H1 (cell line): Measurements from ENCODE around the gene DCPS. TPM values are rescaled to one million over a fixed set of nuclear protein-coding genes. Genes with fewer than 3 reads are reported as not detected.

Source experiments
- CTCF ChIA-PET: fragments of 300-600 bp; sonication (Branson Sonifier 250); formaldehyde crosslinking; loops from one replicate; lab custom pipeline; 2021; ENCODE audit not compliant: partially characterized antibody; lab: Charles Lee
- POLR2A ChIA-PET: fragments of 300-600 bp; sonication (Branson Sonifier 250); formaldehyde crosslinking; loops from one replicate; lab custom pipeline; 2021; ENCODE audit warnings: inconsistent platforms; ENCODE audit not compliant: partially characterized antibody; lab: Charles Lee
- DNase-seq, 2 experiments: peaks; one replicate each; pipeline versions ENCODE4 v3.0.0 to v3.0.0-alpha.2; 2010 to 2022; ENCODE audit warnings: low spot score in 2 of 2, low read depth in 1 of 2, mixed read lengths in 1 of 2
- FAIRE-seq: peaks from 2 replicates; lab custom pipeline; 2011; peaks lifted over from hg19 to GRCh38; lab: Jason Lieb, UNC
- H2AFZ ChIP-seq: 2 replicates; pipeline ENCODE4 v1.8.1; 2012; ENCODE audit warnings: low read length, inconsistent platforms
- H2AK5ac ChIP-seq: 2 replicates; pipeline ENCODE4 v1.6.1; 2013; ENCODE audit warnings: low read depth, low read length
- H2BK120ac ChIP-seq: replicated peaks from 2 replicates; pipeline ENCODE3; 2013; ENCODE audit warnings: low read depth, low read length, inconsistent platforms
- H2BK12ac ChIP-seq: 2 replicates; pipeline ENCODE4 v1.6.1; 2013; ENCODE audit warnings: low read depth, low read length
- H2BK15ac ChIP-seq: 2 replicates; pipeline ENCODE4 v1.6.1; 2013; ENCODE audit warnings: low read length
- H2BK20ac ChIP-seq: 2 replicates; pipeline ENCODE4 v1.6.1; 2013; ENCODE audit warnings: low read length
- H2BK5ac ChIP-seq: 2 replicates; pipeline ENCODE4 v1.6.1; 2013; ENCODE audit warnings: low read depth, low read length
- H3K14ac ChIP-seq: 2 replicates; pipeline ENCODE4 v1.6.1; 2013; ENCODE audit warnings: inconsistent platforms; ENCODE audit not compliant: insufficient read length
- H3K18ac ChIP-seq: 2 replicates; pipeline ENCODE4 v1.6.1; 2013; ENCODE audit warnings: low read length; ENCODE audit errors: extremely low read depth
- H3K23ac ChIP-seq: 2 replicates; pipeline ENCODE4 v1.6.1; 2013; ENCODE audit warnings: inconsistent platforms; ENCODE audit not compliant: insufficient read length
- H3K23me2 ChIP-seq: 2 replicates; pipeline ENCODE4 v1.6.1; 2013; ENCODE audit warnings: low read depth, low read length
- H3K27ac ChIP-seq: 2 replicates; pipeline ENCODE4 v1.6.1; 2011; ENCODE audit warnings: low read depth, low read length, inconsistent platforms
- H3K27me3 ChIP-seq, 4 experiments: replicated peaks in 1 of 4; 1 replicate in 1 of 4; 2 replicates in 3 of 4; pipeline versions ENCODE4 v1.6.1 to v1.8.1; 2011 to 2013; ENCODE audit warnings: low read length in 3 of 4, mild to moderate bottlenecking in 3 of 4, inconsistent platforms in 2 of 4, mixed read lengths in 2 of 4, moderate library complexity in 1 of 4; ENCODE audit not compliant: control insufficient read depth in 3 of 4, insufficient read depth in 3 of 4; ENCODE audit errors: extremely low read depth in 1 of 4
- H3K36me3 ChIP-seq, 4 experiments: 2 replicates each; pipeline versions ENCODE4 v1.6.1 to v1.8.1; 2011 to 2013; ENCODE audit warnings: mild to moderate bottlenecking in 4 of 4, low read length in 3 of 4, moderate library complexity in 2 of 4, control low read depth in 1 of 4, inconsistent platforms in 1 of 4; ENCODE audit not compliant: insufficient read depth in 4 of 4, control insufficient read depth in 2 of 4
- H3K4ac ChIP-seq: replicated peaks from 2 replicates; pipeline ENCODE3; 2013; ENCODE audit warnings: low read length, low read depth, mixed read lengths, inconsistent platforms; ENCODE audit not compliant: insufficient read length
- H3K4me1 ChIP-seq, 4 experiments: replicated peaks in 1 of 4; 1 replicate in 1 of 4; 2 replicates in 3 of 4; pipeline versions ENCODE4 v1.6.1 to v1.8.1; 2011 to 2013; ENCODE audit warnings: low read length in 3 of 4, inconsistent platforms in 2 of 4, mixed read lengths in 1 of 4; ENCODE audit not compliant: insufficient read depth in 4 of 4, control insufficient read depth in 3 of 4
- H3K4me2 ChIP-seq, 2 experiments: 2 replicates each; pipeline versions ENCODE4 v1.6.1 to v1.8.1; 2011 to 2013; ENCODE audit warnings: low read depth in 2 of 2, low read length in 2 of 2, control low read depth in 1 of 2, inconsistent platforms in 1 of 2, mild to moderate bottlenecking in 1 of 2; ENCODE audit not compliant: insufficient read depth in 1 of 2
- H3K4me3 ChIP-seq, 4 experiments: fragments of 200-600, 300-600 bp in 1 of 4; sonication (generic), shearing (Covaris generic), sonication (Bioruptor Twin) in 1 of 4; 2 replicates each; pipeline versions ENCODE4 v1.5.1 to v1.8.1; 2011 to 2016; ENCODE audit warnings: low read length in 4 of 4, low read depth in 3 of 4, control low read depth in 2 of 4, inconsistent platforms in 2 of 4, mild to moderate bottlenecking in 2 of 4, mixed read lengths in 1 of 4, moderate library complexity in 1 of 4; ENCODE audit not compliant: insufficient read depth in 2 of 4; ENCODE audit errors: extremely low read depth in 1 of 4
- H3K56ac ChIP-seq: replicated peaks from 2 replicates; pipeline ENCODE3; 2013; ENCODE audit warnings: low read depth, mild to moderate bottlenecking, mixed read lengths, low read length, inconsistent platforms; ENCODE audit not compliant: insufficient read length
- H3K79me1 ChIP-seq: 2 replicates; pipeline ENCODE4 v1.6.1; 2013; ENCODE audit warnings: low read depth, low read length, control low read depth
- H3K79me2 ChIP-seq, 2 experiments: 2 replicates each; pipeline versions ENCODE4 v1.6.1 to v1.8.1; 2012 to 2013; ENCODE audit warnings: low read length in 2 of 2, mild to moderate bottlenecking in 2 of 2, inconsistent platforms in 1 of 2; ENCODE audit not compliant: insufficient read depth in 2 of 2, control insufficient read depth in 1 of 2
- H3K9ac ChIP-seq, 4 experiments: replicated peaks in 1 of 4; 1 replicate in 1 of 4; 2 replicates in 3 of 4; pipeline versions ENCODE4 v1.6.1 to v1.8.1; 2011 to 2013; ENCODE audit warnings: low read depth in 3 of 4, low read length in 3 of 4, control low read depth in 2 of 4, mild to moderate bottlenecking in 2 of 4, moderate library complexity in 2 of 4, inconsistent platforms in 1 of 4; ENCODE audit errors: extremely low read depth in 1 of 4
- H3K9me3 ChIP-seq, 2 experiments: 2 replicates each; pipeline versions ENCODE4 v1.6.1 to v1.8.1; 2012 to 2013; ENCODE audit warnings: mild to moderate bottlenecking in 2 of 2, moderate library complexity in 2 of 2, control low read depth in 1 of 2, inconsistent platforms in 1 of 2, low read depth in 1 of 2, low read length in 1 of 2, mixed read lengths in 1 of 2; ENCODE audit not compliant: insufficient read depth in 2 of 2
- H4K20me1 ChIP-seq, 2 experiments: replicated peaks in 1 of 2; 2 replicates each; pipeline versions ENCODE3 to v1.8.1; 2011 to 2013; ENCODE audit warnings: inconsistent platforms in 2 of 2, low read length in 2 of 2, mild to moderate bottlenecking in 1 of 2; ENCODE audit not compliant: insufficient read depth in 2 of 2, control insufficient read depth in 1 of 2
- H4K5ac ChIP-seq: 2 replicates; pipeline ENCODE4 v1.6.1; 2013; ENCODE audit warnings: low read length, low read depth, mixed read lengths, inconsistent platforms; ENCODE audit not compliant: insufficient read length
- H4K8ac ChIP-seq: 2 replicates; pipeline ENCODE4 v1.8.0; 2013; ENCODE audit warnings: mild to moderate bottlenecking, moderate library complexity, low read length, inconsistent platforms; ENCODE audit not compliant: insufficient read depth; ENCODE audit errors: extremely low read depth
- H4K91ac ChIP-seq: replicated peaks from 2 replicates; pipeline ENCODE3; 2013; ENCODE audit warnings: low read length, mixed read lengths, inconsistent platforms; ENCODE audit not compliant: insufficient read length
- BACH1 ChIP-seq: IDR thresholded peaks from 2 replicates; pipeline ENCODE4 v1.6.1; 2012; ENCODE audit warnings: low read length, improper control_type of control experiment
- CREB1 ChIP-seq: IDR thresholded peaks from 2 replicates; pipeline ENCODE4 v1.6.1; 2012; ENCODE audit warnings: inconsistent platforms
- EZH2 ChIP-seq: fragments of 200-600 bp; sonication (generic); IDR thresholded peaks from 2 replicates; pipeline ENCODE4 v1.7.1; 2012; ENCODE audit warnings: low read depth, mild to moderate bottlenecking, moderate library complexity, low read length, inconsistent platforms; ENCODE audit not compliant: severe bottlenecking
- NANOG ChIP-seq: IDR thresholded peaks from 2 replicates; pipeline ENCODE4 v1.6.1; 2011; ENCODE audit warnings: low read length, low read depth, mild to moderate bottlenecking, inconsistent platforms; ENCODE audit not compliant: insufficient read depth, poor library complexity, severe bottlenecking
- POLR2A ChIP-seq, 2 experiments: IDR thresholded peaks; 1 replicate in 1 of 2; 2 replicates in 1 of 2; pipeline ENCODE4 v1.6.1; 2011; ENCODE audit warnings: low read depth in 2 of 2, low read length in 2 of 2, mild to moderate bottlenecking in 2 of 2; ENCODE audit errors: control extremely low read depth in 1 of 2
- RAD21 ChIP-seq, 2 experiments: IDR thresholded peaks in 1 of 2; conservative IDR thresholded peaks in 1 of 2; 2 replicates each; pipeline ENCODE4 v1.6.1; 2011; ENCODE audit warnings: low read depth in 2 of 2, low read length in 2 of 2, improper control_type of control experiment in 1 of 2, inconsistent platforms in 1 of 2, mild to moderate bottlenecking in 1 of 2, moderate library complexity in 1 of 2
- YY1 ChIP-seq: IDR thresholded peaks from 2 replicates; pipeline ENCODE4 v1.6.1; 2011; ENCODE audit warnings: low read depth, mild to moderate bottlenecking, low read length
- WGBS, 2 experiments: shearing (Covaris generic) in 1 of 2; methylation state at CpG; one replicate each; pipeline versions ENCODE4 v1.1.6 to v1.1.7; 2013 to 2015; ENCODE audit warnings: low lambda C conversion rate in 2 of 2, mixed read lengths in 2 of 2, inconsistent platforms in 1 of 2, low coverage in 1 of 2, missing lambda C conversion rate in 1 of 2; ENCODE audit not compliant: insufficient replicate concordance in 2 of 2, insufficient coverage in 1 of 2, insufficient read length in 1 of 2; ENCODE audit errors: extremely low coverage in 1 of 2, missing lambda C conversion rate in 1 of 2; 5-methylcytosine and 5-hydroxymethylcytosine counted together
- polyA plus RNA-seq, 7 experiments: library from polyadenylated mRNA; depleted of rRNA in 3 of 7; stranded (reverse) in 5 of 7; unstranded in 2 of 7; fragments of >200 nt in 5 of 7; fragments of 200-250 nt in 2 of 7; gene quantifications; 1 replicate in 5 of 7; 2 replicates in 1 of 7; 4 replicates in 1 of 7; pipeline versions ENCODE4 v1.2.1 to v1.2.3, GENCODE V29; 2011 to 2013; ENCODE audit warnings: missing spikeins in 2 of 7, mixed read lengths in 2 of 7
- total RNA-seq: library from RNA; stranded (reverse); fragmentation: NEBNext Ultra II Directional; extraction: Animal tissue kit (Norgen Biotek cat#: 25700); gene quantifications from 2 replicates; pipeline ENCODE4 v1.2.1, GENCODE V29; 2021

The DCPS gene
- total and polyA plus RNA-seq, 2 of the 8 experiments (the other 6 are each of a cell fraction or from before 2014, with no cell fraction given), result 24.6 to 55.2 TPM

DNA sequence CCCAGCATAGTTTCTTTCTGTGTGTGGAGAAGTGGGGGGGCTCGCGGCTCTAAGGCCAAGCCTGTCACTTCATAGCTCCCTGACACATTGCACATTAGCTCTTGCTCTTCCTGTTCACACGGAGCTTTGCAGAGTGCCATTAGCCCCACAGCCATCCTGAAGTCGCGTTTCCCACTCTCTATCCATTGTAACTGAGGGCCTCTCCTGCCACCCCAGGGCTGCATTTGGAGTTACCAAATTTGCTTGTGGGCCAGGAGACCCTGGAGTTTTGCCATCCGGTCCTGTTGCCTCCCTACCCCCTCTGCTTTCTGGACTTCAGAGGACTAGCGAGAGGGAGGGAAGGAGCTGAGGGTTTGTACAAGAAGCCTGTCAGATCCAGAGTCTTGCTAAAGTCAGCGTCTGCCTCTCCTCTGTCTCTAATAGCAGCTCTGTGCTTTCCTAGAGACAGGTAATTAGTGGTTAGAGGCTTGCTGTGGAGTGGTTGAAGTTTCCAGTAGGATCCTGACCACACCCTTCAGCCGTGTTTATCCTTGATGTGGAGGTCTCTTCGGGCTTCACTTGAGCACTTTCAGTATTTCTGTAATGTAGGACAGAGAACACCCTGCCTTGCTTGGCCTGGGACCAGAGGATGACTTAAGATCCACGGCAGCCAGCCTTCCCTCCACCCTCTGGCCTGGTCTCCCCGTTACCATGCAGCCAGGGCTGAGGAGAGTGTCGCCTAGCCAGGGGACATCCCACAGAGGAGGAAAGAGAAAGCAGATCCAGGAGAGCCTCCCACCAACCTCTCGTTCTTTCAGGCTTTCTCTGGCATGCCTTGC, 14.1 kb downstream of the DCPS start:
- Histone ChIP-seq H2AFZ (no peak overlapping the region), H3K18ac (no peak overlapping the region), H2AK5ac (no peak overlapping the region), H2BK12ac (no peak overlapping the region), H4K8ac (no peak overlapping the region; the same call in 1 of the 2 replicates), H4K20me1 (no peaks in the 10 kb centered on the region), H3K23me2 (no peaks in the 10 kb centered on the region), H3K23ac (no peak overlapping the region), H3K9me3 (no peaks in the 10 kb centered on the region), H4K5ac (no peak overlapping the region), H3K4me1 (no peaks in the 10 kb centered on the region; a peak in 1 of 7 replicates), H3K36me3 (peaks cover 0 to 4% (median 0%) of the 10 kb centered on the region in 4 experiments; a peak in 1 of 8 replicates), H3K79me2 (no peaks in the 10 kb centered on the region), H3K9ac (no peak overlapping the region), H3K14ac (no peak overlapping the region), H3K4me2 (no peak overlapping the region), H2BK120ac (no peak overlapping the region)
- POLR2A ChIA-PET, result interaction anchor here (1.0 kb wide), 1 partner anchor 11 kb away, joined by 3 read pairs; no protein-coding TSS in a partner anchor
- CTCF ChIA-PET, result interaction anchor here (0.6 to 2.8 kb wide), 7 partner anchors 7 to 165 kb away, joined by 3 to 20 read pairs (median 4); no protein-coding TSS in a partner anchor
- WGBS, 2 experiments, result 88% methylated on average over 13 of the region's 14 CpGs; no CpG with 5 or more reads in 1 of the 2 experiments
- no peak for TF ChIP-seq CREB1
- TF ChIP-seq EZH2, result no peak
- no peak for TF ChIP-seq RAD21 (IDR thresholded peaks at IDR 0.05 in 1 of 2, conservative IDR thresholded peaks at IDR 0.05 in 1 of 2; ENCODE audit: low read depth in 2 of 2, low read length in 2 of 2)
- TF ChIP-seq YY1, result no peak
- no peak for TF ChIP-seq NANOG
- no peak for TF ChIP-seq BACH1
- no peak for TF ChIP-seq POLR2A (IDR thresholded peaks at IDR 0.05; ENCODE audit: control extremely low read depth in 1 of 2, low read depth in 2 of 2, low read length in 2 of 2)
- TF ChIP-seq, all 59 proteins: peak for 0
- H3K56ac ChIP-seq, result no peak overlapping the region
- H3K27me3 ChIP-seq, result no peaks in the 10 kb centered on the region
- no peak for FAIRE-seq
- H3K27ac ChIP-seq, result no peak overlapping the region
- no peak overlapping the region for H3K4me3 ChIP-seq
- no peak for DNase-seq
- H2BK15ac ChIP-seq, result no peak overlapping the region
- H2BK20ac ChIP-seq, result no peak overlapping the region
- no peak overlapping the region for H3K4ac ChIP-seq
- H2BK5ac ChIP-seq, result no peak overlapping the region; the same call in 1 of the 2 replicates
- no peak overlapping the region for H4K91ac ChIP-seq
- H3K79me1 ChIP-seq, result peaks cover 2% of the 10 kb centered on the region; the same call in 1 of the 2 replicates
